Endometrial microvascular endothelial cells (primary cell): Measurements from ENCODE around the gene NSUN2. TPM values are rescaled to one million over a fixed set of nuclear protein-coding genes. Genes with fewer than 3 reads are reported as not detected.

Experiments used
- in situ Hi-C: cut with HindIII; loops from 2 replicates; pipeline ENCODE4 v1.10.0; 2017; ENCODE audit warnings: low sequenced_read_pairs, low pct_unique_long_range_greater_than_20kb; ENCODE audit errors: inconsistent ontology term
- total RNA-seq: library from RNA; depleted of rRNA; stranded (reverse); fragments of >200 nt; gene quantifications from one replicate; pipeline ENCODE4 v1.2.3, GENCODE V29; 2015; ENCODE audit errors: inconsistent ontology term

Gene NSUN2
- total RNA-seq, 1 donor from 2014 or later, result 99.6 TPM

DNA sequence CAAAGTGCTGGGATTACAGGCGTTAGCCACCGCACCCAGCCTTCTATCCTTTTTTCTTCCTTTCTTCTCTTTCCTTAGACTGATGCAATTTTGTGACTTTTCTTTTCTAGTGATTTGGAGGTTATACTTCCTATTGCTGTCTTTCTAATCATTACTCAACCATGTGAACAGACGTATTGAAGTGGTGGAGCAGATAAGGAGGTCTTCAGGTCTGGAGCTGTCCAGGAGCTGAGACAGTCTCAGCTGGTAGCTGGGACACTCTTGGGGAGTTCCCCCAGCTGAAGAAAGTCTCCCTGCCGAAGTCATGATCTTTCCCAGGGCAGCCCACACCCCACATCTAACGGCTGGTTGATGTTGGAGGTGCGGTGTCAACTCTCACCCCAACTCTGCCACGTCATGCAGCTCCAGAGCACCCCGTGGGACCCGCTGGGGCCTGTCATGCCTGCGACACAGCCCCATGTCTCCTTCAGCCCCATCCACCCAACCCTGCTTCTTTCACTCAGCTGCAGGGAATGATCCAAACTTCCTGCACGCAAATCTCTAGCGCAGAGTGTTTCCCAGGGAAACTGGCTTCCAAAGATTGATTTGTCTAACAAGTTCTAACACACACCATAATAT, 41.1 kb downstream of the NSUN2 start:
- in situ Hi-C loops, result no loop called here

DNA sequence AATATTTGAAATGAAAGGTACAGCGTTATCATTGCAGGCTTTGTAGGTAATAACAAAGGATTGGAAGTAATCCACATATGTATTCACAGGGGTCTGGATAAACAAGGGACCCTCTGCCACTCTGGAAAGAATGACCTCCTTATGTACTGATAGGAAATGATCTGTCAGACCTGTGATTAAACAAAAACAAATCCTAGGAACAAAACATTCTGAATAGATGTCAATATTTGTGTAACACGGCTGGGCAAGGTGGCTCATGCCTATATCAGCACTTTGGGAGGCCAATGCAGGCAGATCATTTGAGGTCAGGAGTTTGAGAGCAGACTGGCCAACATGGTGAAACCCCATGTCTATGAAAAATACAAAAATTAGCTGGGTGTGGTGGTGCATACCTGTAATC, 42.3 kb downstream of the NSUN2 start:
- in situ Hi-C loops, result no loop called here

DNA sequence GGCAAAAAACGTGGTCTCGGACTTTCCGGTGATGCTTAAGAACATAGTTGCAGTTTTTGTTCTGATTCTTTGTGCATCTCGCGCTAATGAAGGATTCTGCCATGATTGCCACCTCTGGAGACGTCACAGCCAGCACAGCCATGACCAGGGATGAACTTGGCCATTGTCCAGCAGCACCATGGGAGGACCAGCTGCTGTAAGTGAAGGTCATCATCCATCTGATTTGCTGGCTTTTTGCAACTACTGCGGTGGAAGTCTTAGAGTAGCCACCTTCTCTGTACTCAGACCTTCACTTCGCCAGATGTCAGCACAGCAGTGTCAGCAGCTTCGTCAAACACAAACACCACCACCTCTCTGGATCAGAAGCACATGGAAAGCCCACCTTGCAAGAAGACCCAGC, 45.7 kb downstream of the NSUN2 start:
- in situ Hi-C loops, result no loop called here

DNA sequence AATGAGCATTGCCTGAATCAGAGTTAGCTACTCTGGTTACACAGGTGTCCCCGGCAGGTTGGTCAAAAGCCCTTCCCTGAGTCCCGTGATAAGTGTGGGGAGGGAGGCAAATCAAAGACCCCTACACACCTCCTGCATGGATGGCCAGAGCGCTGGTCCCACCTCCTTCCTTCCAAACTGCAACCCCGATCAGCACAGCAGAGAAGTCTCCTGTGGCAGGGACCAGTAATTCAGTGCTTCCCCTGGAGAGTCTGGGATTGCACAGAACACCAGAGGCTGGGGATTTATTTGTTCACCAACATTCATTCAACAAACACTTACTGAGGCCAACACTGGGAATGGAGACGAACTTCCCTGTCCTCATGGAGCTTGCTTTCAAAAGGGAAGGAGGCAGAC, 46.2 kb downstream of the NSUN2 start:
- in situ Hi-C loops, result no loop called here

DNA sequence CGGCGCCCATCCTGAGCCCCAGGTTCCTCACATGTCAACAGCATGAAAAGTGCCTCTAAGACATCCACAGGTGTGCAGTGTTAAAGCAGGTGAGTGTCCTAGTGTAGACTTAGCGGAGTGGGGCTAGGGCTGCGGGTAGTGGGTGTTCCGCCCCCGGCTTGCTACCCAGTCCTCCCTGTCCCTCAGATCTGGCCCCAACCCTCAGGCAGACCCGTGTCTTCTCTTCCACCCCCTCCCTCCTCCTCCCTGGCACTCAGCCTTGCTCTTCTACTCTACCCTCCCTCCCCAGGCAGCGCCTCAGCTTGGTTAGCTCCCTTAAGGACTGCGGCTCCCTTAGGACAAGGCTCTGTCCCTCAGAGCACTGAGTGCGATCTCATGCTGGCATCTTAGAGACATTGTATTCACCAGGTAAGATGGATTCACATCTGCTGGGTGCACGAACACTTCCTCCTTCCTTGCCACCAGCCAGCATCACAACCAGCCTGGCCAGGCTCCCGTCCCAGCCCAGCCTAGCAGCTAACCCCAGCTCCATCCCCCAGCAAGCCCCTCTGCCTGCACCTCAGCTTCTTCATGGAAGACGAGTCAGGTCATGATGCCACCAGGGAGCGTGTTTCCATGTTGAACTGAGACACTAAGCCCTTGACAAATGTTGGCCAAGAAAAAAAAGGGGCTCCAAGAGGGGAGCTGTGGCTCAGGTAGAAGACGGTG, 46.8 kb downstream of the NSUN2 start:
- in situ Hi-C loops, result no loop called here

DNA sequence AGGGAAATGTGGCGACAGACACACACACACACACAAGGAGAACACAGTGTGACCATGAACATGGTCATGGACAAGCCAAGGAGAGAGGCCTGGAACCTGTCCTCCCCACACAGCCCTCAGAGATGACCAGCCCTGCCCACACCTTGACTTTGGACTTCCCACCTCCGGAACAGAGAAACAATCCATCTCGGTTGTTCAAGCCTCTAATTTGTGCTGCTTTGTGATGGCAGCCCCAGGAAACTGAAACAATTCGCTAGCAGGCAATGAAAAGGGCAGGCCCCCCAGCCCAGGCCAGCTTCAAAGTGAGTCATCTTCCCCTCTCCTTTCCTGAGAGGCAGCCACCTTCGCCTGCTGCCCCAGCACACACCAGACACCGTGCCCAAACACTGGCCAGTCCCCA, 47.7 kb downstream of the NSUN2 start:
- in situ Hi-C loops, result no loop called here

DNA sequence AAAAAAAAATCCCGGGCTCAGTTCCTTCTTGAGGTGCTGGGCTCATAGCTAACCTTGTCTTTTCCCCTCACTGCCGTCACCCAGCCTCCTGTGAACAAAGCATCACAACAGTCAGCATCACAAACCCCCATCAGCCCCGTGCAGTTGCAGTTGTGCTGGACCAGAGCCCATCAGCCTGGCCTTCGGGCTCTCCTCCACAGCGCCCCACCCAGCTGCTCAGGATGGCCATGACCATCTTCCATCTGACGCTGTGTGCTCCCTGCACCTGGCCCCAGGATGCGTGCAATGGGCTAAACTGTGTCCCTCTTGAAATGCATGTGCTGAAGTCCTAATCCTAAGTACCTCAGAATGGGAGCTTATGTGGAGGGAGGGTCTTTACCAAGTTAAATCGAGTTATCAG, 48.1 kb downstream of the NSUN2 start:
- in situ Hi-C loops, result no loop called here

DNA sequence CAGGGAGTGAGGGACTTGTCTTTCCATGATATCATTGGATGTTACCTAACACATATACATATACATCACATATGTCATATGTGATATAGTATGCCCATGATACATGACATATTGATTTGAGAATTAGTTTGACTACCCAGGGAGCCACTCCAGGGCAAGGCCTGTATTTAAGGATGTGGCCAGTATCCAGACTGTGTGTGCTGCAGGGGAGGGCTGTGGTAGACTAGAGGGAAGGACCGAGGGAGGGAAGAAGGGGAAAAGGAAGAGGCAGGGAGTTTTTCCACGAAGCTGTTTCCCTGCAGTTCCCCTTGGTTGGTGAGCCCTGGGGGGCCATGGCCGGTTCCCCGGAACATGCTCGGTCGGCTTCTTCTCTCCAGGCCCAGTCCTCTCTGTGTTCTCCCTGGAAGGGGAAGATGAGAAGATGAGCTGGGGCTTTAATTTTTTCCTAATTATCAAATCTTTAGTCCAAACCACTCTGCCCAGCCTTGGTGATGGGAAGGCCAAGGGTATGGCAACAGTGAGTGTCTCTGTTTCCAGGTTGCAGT, 48.7 kb downstream of the NSUN2 start:
- in situ Hi-C loops, result no loop called here

DNA sequence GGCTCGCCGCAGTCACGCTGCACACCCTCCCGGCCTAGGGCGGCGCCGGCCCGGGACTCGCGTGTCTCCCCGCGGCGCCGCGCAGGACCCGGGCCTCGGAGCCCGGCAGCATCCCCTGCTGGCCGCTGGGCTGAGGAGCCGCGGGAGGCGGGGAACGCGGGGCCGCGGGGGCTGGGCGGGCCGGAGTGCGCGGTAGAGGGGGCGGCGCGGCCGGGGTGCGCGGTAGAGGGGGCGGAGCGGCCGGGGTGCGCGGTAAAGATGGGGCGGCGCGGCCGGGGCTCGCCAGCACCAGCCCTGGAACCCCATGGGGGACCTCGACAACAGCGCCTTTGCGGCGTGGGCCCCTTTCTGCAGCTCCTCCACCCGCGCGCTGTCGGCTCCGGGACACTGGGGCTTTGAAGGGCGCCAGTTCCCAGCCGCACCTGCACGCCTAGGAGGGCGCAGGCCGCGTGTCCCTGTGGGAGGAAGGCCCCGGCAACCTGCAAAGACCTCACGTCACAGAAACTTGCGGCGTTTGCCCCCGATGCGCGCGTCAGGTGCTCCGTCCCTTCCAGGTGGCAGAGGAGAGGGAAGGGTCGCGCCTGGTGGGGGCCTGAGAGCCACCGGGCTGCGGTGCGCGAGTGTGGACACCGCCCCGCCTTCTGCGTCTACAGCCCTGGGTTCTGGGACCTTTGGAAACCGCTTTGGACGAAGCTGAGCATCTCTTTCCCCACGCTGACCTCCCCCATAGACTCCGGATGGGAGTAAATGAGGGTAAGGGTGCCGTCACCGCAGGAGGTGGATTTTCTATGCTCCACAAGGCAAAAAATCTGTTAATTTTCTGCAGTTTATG, 49.6 kb downstream of the NSUN2 start:
- in situ Hi-C loops, result no loop called here

DNA sequence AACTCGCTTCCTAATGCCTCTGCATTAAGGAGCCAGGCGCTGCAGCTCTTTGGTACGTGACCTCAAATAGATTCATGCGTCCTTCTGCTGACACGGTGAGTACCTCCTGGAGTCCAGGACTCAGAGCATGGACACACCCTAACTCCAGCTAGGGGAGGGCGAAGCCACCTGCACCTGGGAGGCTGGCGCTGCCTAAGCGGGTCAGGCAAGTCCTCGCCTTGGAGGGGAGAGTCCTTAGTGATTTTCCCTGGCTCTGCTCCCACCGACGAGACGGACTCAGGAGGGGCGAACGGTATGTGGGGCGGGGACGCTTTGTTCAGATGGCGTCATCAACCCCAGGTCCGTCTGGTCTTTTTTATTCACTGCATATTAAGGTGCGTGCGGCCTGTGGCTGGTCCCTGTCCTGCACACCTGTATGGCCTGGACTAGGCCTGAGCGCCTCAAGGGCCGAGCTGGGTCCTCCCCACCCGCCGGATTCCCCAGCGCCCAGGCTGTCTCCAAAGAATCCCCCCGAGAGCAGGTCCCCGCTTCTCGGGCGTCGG, 50.3 kb downstream of the NSUN2 start:
- in situ Hi-C loops, result no loop called here

DNA sequence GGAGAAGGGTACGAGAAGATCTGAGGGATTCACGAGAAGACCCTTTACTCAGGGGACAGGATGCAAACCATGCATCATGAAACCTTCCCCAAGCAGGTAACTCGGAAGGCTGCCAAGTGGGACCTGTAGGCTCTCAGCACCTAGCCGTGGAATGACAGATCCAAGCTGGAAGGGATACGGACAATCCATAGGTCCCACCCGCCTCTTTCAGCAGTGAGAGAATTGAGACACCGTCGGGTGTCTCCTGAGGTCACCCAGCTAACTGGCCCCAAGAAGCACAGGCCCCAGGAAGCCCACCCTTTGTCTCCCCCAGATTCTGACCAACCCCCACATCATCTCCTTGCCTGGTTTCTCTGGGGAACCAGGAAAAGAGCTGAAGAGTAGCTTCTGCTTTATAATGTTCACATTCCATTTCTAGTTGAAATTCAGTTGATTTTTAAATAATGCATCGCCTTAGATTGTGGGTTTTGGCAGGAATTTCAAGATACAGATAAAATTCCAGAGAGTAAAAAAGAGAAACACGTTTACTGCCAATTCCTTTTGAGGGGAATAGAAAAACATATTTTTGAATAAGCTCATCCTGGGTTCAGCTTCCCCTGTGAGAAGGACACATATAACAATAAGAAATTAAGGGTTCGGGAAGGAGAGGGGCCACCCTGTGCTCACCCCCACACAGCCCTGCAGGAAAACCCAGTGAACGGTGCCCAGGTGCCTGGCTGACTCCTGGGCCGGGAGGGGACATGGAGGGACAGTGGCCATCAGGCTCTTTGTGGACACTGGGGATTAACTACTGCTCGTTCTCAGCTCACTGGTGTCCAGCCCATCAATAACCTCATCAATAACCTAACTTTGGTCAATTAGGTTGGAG, 51.1 kb downstream of the NSUN2 start:
- in situ Hi-C loops, result no loop called here

DNA sequence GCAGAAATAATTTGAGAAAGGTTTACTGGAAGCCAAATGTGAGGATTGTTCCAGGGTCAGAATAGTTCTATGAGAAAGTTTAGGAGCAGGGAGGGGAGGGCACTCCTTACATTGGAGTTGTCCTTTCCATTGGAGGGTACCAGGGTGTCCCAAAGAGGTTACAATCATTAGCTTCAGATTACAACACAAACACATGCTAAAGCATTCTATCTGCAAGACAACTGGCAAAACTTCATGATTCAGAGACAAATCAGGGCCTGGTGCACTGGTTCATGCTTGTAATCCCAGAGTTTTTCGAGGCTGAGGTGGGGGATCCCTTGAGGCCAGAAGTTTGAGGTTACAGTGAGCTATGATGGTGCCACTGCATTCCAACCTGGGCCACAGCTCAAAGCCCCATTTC, 51.8 kb downstream of the NSUN2 start:
- in situ Hi-C loops, result no loop called here

DNA sequence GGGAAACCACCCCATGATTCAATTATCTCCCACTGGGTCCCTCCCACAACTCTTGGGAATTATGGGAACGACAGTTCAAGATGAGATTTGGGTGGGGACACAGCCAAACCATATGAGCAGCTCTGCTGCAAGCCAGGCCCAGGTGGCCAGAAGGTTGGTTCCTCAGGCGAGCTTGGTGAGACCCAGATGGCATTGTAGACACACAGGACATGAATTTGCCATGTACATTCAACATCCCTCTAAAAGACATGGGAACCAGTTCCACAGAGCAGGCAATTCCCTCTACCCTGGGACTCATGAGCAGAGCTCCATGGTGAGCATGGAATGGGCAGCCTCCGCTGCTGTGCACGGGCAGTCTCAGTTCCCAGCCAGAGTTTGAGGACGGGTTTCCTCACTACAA, 53.3 kb downstream of the NSUN2 start:
- in situ Hi-C loops, result no loop called here

DNA sequence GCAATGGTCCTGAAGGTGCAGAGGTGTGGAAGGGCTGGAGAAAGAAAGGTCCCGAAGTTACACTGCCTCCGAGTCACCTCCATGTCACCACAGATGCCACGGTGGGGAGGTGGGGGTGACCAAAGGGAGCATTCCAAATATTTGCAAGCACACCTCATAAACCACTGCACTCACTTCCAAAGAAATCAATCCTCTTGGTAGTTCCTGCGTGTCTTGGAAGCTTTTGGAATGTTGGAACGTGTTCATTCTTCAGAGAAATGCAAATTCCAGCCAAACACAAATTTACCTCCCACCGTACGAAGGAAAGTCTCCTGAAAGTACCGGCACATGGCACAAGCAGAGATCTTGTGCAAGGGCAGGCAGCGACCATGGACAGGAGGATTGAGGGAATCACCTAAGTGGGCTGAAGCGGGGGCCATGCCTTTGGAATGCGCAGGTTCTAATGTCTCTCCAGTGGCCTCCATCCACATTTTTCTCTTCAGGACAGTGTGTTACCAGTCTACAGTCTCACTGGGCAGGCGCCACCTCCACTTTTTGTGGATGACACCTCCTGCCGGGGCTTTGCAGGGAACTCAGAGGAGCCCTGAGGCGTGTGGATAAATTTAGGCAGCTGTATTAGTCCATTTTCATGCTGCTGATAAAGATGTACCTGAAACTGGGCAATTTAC, 54.0 kb downstream of the NSUN2 start:
- in situ Hi-C loops, result no loop called here

DNA sequence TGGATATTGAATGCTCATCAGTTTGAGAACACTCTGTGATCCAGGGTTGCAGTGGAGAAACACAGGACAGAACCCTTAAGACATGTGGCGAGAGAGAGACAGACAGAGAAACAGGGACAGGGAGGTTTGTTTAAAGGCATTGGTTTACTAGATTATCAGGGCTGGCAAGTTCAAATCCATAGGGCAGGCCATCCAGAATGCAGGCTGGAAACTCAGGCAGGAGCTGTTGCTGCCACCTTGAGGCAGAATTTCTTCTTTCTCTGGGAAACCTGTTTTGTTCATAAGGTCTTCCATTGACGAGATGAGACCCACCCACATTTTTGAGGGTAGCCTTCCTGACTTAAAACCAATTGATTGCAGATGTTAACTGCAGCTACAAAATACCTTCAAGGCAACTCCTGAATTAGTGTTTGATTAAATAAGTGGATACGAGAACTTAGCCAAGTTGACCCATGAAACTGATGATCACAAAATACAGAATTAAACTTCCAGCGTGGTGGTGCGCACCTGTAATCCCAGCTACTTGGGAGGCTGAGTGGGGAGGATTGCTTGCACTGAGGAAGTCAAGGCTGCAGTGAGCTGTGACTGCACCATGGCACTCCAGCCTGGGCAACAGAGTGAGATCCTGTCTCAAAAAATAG, 55.9 kb downstream of the NSUN2 start:
- in situ Hi-C loops, result no loop called here

DNA sequence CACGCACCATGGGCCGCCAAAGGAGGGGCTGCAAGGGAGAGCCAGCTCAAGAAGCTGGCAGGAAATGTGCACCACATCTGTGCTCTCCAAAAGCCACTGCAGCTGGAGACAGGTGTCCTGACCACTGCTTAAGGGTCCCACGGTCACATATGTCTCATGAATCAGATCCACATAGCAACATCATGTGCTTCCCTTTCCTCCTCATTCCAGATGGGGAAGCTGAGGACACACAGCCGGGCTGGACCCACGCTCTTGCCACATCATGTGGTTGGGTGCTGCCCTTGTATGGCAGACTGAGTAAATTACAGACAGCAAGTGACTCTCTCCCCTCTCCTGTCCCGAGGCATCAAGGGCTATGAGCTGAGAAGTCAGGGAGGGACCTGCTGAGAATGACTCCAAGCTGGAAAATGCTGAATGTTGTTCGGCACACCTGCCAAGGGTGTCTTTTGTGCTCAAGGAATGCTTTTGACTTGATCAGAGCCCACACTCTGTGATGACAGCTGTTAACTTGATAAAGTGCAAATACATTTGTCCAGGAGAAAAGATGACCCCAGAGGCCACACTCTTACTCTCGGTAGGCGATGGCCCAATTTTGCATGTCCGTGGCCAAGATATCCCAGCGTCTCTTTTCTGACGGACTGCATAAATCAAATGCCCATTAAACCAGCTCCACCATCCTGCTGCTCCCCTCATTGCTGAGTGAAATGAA, 58.2 kb downstream of the NSUN2 start:
- in situ Hi-C loops, result no loop called here

DNA sequence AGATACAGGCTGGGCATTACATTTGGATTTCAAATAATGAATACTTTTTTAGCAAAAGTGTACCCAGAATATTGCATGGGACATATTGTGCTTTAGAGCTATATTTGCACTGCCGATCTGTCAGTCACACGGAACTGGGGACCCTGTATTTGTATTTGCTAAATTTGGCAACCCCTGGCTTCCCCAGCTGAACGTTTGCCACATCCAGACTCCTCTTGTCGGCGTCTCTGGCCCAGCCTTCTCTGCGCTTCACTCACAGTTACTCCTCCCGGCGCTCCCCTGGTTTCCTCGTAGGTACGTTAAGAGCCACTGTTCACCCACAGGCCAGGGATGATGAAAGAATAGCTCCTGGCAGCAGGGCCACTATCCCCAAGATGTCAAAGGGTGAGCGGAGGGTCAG, 58.7 kb downstream of the NSUN2 start:
- in situ Hi-C loops, result no loop called here
